HG02981 (cell line): ENCODE measurements around the gene HBZ.
"Not testable (repeated sequence)": the region's sequence is repeated elsewhere in the genome, so short reads cannot be mapped to it uniquely, and the experiment has no call there.

Experiments used
- ATAC-seq: cut with Tn5 transposase; IDR thresholded peaks from one replicate; pipeline ENCODE4 v1.9.1; 2021; ENCODE audit warnings: mild to moderate bottlenecking, moderate library complexity; ENCODE audit not compliant: unreplicated experiment

HBZ gene

DNA sequence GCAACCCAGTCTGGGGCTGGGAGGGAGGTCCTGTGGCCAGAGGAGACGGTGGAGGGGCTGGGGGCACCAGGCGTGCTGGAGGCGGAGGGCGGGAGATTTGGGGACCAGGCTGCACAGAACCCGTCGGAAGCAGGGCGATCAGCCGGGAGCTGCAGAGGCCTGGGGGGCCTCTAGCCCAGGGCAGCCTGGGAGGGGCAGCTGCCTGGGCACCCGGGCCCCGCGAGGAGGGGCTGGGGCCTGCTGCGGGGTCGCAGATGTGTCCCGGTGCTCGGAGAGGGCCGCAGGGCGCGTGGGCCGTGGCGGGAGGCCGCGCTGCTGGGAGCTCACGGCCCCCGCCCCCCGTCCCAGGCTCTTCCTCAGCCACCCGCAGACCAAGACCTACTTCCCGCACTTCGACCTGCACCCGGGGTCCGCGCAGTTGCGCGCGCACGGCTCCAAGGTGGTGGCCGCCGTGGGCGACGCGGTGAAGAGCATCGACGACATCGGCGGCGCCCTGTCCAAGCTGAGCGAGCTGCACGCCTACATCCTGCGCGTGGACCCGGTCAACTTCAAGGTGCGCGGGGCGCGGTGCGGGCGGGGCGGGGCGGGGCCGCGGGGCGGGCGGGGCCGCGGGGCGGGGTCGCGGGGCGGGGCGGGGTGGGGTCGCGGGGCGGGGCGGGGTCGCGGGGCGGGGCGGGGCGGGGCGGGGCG lies 11.8 kb downstream of the HBZ start:
- not testable (repeated sequence) for ATAC-seq

DNA sequence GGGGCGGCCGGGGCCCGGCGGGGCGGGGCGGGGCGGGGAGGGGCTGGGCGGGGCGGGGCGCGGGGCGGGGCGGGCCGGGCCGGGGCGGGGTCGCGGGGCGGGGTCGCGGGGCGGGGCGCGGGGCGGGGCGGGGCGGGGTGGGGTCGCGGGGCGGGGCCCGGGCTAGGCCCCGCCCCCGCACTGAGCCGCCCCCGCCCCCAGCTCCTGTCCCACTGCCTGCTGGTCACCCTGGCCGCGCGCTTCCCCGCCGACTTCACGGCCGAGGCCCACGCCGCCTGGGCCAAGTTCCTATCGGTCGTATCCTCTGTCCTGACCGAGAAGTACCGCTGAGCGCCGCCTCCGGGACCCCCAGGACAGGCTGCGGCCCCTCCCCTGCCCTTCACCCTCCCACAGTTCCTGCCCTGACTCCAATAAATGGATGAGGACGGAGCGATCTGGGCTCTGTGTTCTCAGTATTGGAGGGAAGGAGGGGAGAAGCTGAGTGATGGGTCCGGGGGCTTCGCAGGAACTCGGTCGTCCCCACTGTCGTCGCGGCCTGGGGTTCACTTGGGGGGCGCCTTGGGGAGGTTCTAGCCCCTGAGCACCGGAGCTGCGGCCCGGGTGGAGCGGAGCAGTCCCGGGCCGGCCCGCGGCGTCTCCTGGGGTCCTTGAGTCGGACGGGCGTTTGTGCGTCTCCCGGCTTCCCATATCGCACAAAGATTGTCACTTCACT lies 12.5 kb downstream of the HBZ start:
- no peak for ATAC-seq

DNA sequence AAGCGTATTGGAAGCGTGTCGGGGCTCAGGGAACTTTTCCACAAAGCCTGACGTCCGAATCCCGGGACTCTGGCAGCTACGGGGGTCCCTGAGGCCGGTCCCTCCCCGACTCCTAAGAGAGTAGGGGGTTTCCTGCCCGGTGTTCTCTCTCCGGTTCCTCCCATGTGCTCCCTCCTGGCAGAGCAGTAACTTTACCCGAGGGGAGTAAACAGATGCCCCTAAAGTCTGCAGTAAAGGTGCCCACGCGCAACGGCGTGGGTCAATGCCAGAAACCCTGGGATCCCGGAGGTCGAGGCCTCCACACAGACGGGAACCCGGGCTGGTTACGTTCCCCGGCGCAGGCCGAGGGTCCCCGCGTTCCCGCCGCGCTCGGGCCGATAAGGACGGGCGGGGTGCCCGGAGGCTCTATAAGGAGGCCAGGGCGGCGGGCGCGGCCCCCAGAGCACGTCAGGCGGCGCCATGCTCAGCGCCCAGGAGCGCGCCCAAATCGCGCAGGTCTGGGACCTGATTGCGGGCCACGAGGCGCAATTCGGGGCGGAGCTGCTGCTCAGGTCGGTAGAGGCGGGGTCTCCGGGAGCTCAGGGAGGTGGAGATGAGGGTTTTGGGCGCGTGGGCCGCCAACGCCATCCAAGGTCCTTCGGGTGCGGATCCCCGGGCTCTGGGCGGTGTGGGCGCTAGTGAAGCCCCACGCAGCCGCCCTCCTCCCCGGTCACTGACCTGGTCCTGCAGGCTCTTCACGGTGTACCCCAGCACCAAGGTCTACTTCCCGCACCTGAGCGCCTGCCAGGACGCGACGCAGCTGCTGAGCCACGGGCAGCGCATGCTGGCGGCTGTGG lies 13.3 kb downstream of the HBZ start, which contains the start of gene HBM:
Gene HBM (plus strand): TSS at position 440 of the 836 bp plus-strand sequence. CDS start 20 bp downstream, at position 460.
- no peak for ATAC-seq

DNA sequence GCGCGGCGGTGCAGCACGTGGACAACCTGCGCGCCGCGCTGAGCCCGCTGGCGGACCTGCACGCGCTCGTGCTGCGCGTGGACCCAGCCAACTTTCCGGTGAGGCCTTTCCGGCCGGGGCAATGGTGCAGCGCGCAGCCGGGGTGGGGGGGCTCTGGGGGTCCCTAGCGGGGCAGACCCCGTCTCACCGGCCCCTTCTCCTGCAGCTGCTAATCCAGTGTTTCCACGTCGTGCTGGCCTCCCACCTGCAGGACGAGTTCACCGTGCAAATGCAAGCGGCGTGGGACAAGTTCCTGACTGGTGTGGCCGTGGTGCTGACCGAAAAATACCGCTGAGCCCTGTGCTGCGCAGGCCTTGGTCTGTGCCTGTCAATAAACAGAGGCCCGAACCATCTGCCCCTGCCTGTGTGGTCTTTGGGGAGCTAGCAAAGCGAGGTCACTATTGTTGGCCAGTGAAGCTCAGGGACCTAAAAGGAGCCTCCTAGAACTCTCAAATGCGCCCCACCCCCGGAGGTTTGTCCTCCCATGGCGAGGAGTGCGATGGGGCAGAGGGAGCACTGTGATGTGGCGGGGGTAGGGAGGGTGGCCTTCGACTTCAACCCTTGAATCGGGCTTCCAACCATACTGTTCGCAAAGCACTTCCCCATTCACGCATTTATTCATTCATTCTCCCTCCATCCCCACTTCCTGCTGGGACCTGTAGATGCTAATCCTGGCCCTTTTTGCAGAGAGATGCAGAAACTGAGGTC lies 14.1 kb downstream of the HBZ start:
- ATAC-seq: no peak

DNA sequence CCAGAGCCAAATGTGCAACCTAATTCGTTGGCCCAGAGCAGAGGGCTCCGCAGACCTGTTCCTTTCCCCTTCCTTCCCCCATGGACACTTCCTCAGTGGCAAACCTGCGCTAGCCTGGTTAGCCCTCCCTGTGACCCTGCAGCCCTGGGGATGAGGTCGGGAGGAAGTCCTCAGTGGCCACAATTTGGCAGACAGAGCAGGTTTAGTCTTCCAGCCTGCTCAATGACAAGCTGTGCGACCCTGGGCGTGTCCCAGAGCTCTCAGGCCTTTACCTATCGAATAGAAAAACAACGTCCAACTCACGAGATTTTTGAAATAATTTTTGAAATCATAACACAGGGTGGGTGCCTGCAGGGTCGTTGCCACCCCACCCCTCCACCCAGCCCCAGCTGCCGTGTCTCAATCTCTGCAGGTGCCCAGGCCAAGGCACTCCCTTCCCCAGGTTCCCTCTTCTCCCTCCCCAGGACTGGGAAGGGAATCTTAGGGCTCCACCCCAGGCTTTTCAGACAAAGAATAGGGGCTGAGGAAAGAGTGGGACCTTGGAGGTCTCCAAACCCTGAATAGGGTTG lies 14.8 kb downstream of the HBZ start:
- ATAC-seq: no peak

DNA sequence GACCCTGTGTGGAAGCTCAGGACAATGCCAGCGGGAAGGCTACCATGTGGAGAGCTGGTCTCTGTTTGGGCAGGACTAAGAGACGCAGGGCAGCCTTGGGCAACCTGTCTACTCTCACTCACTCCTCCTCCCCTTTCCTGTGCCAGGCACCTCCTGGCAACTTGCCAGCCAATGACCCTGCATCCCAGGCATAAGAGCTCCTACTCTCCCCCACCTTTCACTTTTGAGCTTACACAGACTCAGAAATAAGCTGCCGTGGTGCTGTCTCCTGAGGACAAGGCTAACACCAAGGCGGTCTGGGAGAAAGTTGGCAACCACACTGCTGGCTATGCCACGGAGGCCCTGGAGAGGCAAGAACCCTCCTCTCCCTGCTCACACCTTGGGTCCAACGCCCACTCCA lies 16.0 kb downstream of the HBZ start:
- no peak for ATAC-seq

DNA sequence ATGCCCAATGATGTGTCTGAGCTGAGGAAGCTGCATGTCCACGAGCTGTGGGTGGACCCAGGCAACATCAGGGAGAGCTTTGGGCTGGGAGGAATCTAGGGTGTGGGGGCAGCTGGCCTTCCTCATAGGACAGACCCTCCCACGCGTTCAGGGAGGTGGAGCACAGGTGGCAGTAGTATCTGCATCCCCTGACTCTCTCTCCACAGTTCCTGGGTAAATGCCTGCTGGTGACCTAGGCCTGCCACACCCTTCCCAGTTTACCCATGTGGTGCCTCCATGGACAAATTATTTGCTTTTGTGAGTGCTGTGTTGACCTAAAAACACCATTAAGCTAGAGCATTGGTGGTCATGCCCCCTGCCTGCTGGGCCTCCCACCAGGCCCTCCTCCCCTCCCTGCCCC lies 16.6 kb downstream of the HBZ start:
- ATAC-seq: no peak

DNA sequence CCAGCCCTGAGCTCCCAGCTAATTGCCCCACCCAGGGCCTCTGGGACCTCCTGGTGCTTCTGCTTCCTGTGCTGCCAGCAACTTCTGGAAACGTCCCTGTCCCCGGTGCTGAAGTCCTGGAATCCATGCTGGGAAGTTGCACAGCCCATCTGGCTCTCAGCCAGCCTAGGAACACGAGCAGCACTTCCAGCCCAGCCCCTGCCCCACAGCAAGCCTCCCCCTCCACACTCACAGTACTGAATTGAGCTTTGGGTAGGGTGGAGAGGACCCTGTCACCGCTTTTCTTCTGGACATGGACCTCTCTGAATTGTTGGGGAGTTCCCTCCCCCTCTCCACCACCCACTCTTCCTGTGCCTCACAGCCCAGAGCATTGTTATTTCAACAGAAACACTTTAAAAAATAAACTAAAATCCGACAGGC lies 17.7 kb downstream of the HBZ start:
- not testable (repeated sequence) for ATAC-seq

DNA sequence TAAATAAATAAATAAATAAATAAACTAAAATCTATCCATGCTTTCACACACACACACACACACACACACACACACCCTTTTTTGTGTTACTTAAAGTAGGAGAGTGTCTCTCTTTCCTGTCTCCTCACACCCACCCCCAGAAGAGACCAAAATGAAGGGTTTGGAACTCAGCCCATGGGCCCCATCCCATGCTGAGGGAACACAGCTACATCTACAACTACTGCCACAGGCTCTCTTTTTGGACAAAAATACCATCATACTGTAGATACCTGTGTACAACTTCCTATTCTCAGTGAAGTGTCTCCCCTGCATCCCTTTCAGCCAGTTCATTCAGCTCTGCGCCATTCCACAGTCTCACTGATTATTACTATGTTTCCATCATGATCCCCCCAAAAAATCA lies 18.3 kb downstream of the HBZ start:
- no peak for ATAC-seq

DNA sequence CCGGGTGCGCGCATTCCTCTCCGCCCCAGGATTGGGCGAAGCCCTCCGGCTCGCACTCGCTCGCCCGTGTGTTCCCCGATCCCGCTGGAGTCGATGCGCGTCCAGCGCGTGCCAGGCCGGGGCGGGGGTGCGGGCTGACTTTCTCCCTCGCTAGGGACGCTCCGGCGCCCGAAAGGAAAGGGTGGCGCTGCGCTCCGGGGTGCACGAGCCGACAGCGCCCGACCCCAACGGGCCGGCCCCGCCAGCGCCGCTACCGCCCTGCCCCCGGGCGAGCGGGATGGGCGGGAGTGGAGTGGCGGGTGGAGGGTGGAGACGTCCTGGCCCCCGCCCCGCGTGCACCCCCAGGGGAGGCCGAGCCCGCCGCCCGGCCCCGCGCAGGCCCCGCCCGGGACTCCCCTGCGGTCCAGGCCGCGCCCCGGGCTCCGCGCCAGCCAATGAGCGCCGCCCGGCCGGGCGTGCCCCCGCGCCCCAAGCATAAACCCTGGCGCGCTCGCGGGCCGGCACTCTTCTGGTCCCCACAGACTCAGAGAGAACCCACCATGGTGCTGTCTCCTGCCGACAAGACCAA lies 20.0 kb downstream of the HBZ start, which contains the start of gene HBA2:
Gene HBA2 (plus strand): TSS at position 503 of the 568 bp plus-strand sequence. CDS start 37 bp downstream, at position 540.
- not testable (repeated sequence) for ATAC-seq

DNA sequence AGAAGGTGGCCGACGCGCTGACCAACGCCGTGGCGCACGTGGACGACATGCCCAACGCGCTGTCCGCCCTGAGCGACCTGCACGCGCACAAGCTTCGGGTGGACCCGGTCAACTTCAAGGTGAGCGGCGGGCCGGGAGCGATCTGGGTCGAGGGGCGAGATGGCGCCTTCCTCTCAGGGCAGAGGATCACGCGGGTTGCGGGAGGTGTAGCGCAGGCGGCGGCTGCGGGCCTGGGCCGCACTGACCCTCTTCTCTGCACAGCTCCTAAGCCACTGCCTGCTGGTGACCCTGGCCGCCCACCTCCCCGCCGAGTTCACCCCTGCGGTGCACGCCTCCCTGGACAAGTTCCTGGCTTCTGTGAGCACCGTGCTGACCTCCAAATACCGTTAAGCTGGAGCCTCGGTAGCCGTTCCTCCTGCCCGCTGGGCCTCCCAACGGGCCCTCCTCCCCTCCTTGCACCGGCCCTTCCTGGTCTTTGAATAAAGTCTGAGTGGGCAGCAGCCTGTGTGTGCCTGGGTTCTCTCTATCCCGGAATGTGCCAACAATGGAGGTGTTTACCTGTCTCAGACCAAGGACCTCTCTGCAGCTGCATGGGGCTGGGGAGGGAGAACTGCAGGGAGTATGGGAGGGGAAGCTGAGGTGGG lies 20.9 kb downstream of the HBZ start:
- ATAC-seq: not testable (repeated sequence)

DNA sequence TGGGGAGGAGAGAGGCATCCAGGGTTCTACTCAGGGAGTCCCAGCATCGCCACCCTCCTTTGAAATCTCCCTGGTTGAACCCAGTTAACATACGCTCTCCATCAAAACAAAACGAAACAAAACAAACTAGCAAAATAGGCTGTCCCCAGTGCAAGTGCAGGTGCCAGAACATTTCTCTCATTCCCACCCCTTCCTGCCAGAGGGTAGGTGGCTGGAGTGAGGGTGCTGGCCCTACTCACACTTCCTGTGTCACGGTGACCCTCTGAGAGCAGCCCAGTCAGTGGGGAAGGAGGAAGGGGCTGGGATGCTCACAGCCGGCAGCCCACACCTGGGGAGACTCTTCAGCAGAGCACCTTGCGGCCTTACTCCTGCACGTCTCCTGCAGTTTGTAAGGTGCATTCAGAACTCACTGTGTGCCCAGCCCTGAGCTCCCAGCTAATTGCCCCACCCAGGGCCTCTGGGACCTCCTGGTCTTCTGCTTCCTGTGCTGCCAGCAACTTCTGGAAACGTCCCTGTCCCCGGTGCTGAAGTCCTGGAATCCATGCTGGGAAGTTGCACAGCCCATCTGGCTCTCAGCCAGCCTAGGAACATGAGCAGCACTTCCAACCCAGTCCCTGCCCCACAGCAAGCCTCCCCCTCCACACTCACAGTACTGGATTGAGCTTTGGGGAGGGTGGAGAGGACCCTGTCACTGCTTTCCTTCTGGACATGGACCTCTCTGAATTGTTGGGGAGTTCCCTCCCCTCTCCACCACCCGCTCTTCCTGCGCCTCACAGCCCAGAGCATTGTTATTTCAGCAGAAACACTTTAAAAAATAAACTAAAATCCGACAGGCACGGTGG lies 21.7 kb downstream of the HBZ start:
- not testable (repeated sequence) for ATAC-seq

DNA sequence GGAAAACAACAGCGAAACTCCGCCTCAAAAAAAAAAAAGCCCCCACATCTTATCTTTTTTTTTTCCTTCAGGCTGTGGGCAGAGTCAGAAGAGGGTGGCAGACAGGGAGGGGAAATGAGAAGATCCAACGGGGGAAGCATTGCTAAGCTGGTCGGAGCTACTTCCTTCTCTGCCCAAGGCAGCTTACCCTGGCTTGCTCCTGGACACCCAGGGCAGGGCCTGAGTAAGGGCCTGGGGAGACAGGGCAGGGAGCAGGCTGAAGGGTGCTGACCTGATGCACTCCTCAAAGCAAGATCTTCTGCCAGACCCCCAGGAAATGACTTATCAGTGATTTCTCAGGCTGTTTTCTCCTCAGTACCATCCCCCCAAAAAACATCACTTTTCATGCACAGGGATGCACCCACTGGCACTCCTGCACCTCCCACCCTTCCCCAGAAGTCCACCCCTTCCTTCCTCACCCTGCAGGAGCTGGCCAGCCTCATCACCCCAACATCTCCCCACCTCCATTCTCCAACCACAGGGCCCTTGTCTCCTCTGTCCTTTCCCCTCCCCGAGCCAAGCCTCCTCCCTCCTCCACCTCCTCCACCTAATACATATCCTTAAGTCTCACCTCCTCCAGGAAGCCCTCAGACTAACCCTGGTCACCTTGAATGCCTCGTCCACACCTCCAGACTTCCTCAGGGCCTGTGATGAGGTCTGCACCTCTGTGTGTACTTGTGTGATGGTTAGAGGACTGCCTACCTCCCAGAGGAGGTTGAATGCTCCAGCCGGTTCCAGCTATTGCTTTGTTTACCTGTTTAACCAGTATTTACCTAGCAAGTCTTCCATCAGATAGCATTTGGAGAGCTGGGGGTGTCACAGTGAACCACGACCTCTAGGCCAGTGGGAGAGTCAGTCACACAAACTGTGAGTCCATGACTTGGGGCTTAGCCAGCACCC lies 22.8 kb downstream of the HBZ start:
- no peak for ATAC-seq

DNA sequence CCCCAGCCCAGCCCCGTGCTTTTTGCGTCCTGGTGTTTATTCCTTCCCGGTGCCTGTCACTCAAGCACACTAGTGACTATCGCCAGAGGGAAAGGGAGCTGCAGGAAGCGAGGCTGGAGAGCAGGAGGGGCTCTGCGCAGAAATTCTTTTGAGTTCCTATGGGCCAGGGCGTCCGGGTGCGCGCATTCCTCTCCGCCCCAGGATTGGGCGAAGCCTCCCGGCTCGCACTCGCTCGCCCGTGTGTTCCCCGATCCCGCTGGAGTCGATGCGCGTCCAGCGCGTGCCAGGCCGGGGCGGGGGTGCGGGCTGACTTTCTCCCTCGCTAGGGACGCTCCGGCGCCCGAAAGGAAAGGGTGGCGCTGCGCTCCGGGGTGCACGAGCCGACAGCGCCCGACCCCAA lies 23.6 kb downstream of the HBZ start:
- ATAC-seq: not testable (repeated sequence)

DNA sequence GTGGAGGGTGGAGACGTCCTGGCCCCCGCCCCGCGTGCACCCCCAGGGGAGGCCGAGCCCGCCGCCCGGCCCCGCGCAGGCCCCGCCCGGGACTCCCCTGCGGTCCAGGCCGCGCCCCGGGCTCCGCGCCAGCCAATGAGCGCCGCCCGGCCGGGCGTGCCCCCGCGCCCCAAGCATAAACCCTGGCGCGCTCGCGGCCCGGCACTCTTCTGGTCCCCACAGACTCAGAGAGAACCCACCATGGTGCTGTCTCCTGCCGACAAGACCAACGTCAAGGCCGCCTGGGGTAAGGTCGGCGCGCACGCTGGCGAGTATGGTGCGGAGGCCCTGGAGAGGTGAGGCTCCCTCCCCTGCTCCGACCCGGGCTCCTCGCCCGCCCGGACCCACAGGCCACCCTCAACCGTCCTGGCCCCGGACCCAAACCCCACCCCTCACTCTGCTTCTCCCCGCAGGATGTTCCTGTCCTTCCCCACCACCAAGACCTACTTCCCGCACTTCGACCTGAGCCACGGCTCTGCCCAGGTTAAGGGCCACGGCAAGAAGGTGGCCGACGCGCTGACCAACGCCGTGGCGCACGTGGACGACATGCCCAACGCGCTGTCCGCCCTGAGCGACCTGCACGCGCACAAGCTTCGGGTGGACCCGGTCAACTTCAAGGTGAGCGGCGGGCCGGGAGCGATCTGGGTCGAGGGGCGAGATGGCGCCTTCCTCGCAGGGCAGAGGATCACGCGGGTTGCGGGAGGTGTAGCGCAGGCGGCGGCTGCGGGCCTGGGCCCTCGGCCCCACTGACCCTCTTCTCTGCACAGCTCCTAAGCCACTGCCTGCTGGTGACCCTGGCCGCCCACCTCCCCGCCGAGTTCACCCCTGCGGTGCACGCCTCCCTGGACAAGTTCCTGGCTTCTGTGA lies 24.3 kb downstream of the HBZ start, which contains the start of gene HBA1:
Gene HBA1 (plus strand): TSS at position 204 of the 906 bp plus-strand sequence. CDS start 37 bp downstream, at position 241.
- not testable (repeated sequence) for ATAC-seq

DNA sequence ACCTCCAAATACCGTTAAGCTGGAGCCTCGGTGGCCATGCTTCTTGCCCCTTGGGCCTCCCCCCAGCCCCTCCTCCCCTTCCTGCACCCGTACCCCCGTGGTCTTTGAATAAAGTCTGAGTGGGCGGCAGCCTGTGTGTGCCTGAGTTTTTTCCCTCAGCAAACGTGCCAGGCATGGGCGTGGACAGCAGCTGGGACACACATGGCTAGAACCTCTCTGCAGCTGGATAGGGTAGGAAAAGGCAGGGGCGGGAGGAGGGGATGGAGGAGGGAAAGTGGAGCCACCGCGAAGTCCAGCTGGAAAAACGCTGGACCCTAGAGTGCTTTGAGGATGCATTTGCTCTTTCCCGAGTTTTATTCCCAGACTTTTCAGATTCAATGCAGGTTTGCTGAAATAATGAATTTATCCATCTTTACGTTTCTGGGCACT lies 25.0 kb downstream of the HBZ start:
- ATAC-seq: no peak
